ENCODE results near the gene ROR2.
"Not testable (repeated sequence)": the region's sequence is repeated elsewhere in the genome, so short reads cannot be mapped to it uniquely, and the experiment has no call there.

The ROR2 gene

GRCh38 chr9:91628892-91629291 lies 321.1 kb downstream of the ROR2 start:
- no peak for TF ChIP-seq CTCF (IDR thresholded peaks at IDR 0.05; ENCODE audit: low read depth, low read length, missing control alignments)
- no peak for DNase-seq (ENCODE audit: low read depth)

DNA sequence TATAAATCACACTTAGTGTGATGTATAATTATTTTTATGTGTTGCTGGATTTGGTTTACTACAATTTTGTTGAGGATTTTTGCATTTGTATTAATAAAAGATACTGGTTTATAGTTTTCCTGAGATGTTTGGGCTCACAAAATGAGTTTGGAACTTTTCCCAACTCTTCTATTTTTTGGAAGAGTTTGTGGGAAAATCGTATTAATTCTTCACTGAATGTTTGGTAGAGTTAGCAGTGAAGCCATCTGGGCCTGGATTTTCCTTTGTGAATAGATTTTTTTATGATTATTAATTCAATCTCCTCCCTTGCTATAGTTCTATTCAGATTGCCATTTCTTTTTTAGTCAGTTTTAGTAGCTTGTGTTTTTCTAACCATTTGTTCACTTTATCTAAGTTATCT lies 324.7 kb downstream of the ROR2 start:
- DNase-seq (ENCODE audit: low read depth), result no peak
- no peak for TF ChIP-seq CTCF (IDR thresholded peaks at IDR 0.05; ENCODE audit: low read depth, low read length, missing control alignments)
- no peak overlapping the region for H3K4me3 ChIP-seq (ENCODE audit: low read depth, low read length)

More at GRCh38 chr9:91628892-91629291, 321.1 kb downstream of the ROR2 start:
- no peak overlapping the region for H3K4me3 ChIP-seq (ENCODE audit: low read depth, low read length)

DNA sequence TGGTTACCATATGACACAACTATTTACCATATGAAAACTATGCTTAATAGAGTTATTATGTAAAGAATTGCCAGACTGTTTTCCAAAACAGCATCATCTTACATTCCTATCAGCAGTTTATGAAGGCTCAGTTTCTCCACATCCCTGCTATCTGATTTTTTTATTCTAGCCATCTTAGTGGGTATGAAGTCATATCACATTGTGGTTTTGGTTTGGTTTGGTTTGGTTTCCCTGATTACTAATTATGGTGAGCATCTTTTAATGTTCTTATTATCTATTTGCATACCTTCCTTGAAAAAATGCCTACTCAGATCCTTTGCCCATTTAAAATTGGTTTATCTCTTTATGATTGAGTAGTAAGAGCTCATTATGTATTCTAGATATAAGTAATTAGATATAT lies 327.0 kb downstream of the ROR2 start:
- no peak for DNase-seq (ENCODE audit: low read depth)
- TF ChIP-seq CTCF (IDR thresholded peaks at IDR 0.05; ENCODE audit: low read depth, low read length, missing control alignments), result no peak
- H3K4me3 ChIP-seq (ENCODE audit: low read depth, low read length), result no peak overlapping the region

DNA sequence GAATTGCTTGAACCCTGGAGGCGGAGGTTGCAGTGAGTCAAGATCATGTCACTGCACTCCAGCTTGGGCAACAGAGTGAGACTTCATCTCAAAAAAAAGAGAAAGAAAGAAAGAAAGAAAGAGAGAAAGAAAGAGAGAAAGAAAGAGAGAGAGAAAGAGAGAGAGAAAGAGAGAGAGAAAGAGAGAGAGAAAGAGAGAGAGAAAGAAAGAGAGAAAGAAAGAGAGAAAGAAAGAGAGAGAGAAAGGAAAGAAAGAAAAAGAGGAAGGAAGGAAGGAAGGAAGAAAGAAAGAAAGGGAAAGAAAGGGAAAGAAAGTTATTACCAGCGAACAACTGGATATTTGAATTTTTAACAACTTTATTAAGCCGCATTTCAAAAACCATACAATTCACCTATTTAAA lies 327.9 kb downstream of the ROR2 start:
- DNase-seq (ENCODE audit: low read depth); H3K4me3 ChIP-seq (ENCODE audit: low read depth, low read length): not testable (repeated sequence)

- not testable (repeated sequence) for DNase-seq (ENCODE audit: low read depth); H3K4me3 ChIP-seq (ENCODE audit: low read depth, low read length)
Observed at GRCh38 chr9:91614044-91614443, 336.0 kb downstream of the ROR2 start.

- no peak for TF ChIP-seq CTCF (IDR thresholded peaks at IDR 0.05; ENCODE audit: low read depth, low read length, missing control alignments)
- no peak for DNase-seq (ENCODE audit: low read depth)
Observed at GRCh38 chr9:91611582-91611981, 338.4 kb downstream of the ROR2 start.

GRCh38 chr9:91606255-91606995 lies 343.6 kb downstream of the ROR2 start:
- no peak for DNase-seq (ENCODE audit: low read depth)
- TF ChIP-seq CTCF (IDR thresholded peaks at IDR 0.05; ENCODE audit: low read depth, low read length, missing control alignments), result no peak
- H3K4me3 ChIP-seq (ENCODE audit: low read depth, low read length), result no peak overlapping the region

More at GRCh38 chr9:91611582-91611981, 338.4 kb downstream of the ROR2 start:
- H3K4me3 ChIP-seq (ENCODE audit: low read depth, low read length), result no peak overlapping the region

DNA sequence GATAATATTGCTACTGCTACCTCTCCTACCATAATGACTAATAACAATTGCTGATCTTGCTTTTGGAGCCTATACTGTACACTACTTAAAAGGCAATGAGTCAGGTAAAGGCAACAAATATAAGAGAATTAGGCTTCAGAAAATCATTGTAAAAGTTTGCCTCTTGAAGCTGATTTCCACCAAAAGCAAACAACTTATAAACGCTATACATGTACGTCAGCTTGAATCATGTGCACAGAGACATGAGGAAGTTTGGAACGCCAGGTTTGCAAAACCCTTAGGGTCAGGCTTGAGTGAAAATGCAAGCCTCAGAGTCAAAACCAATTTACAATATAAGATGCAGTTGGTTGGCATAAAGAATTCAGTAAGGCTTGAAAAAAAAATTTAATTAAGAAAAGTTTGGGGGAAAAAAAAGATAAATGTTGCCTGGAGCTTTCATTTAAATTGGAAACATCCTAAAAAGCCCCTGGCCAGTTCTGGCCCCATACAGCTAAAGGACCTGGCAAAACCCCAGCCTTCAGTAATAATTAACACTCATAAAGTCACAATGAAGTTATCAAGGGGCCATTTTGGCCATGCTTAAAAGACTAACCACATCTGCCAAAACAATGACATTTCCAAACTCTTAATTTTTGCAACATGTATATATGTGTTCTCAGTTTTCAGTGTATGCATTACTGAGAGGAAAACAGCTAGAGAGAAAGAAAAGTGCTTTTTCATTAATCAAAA lies 345.4 kb downstream of the ROR2 start:
- TF ChIP-seq CTCF (IDR thresholded peaks at IDR 0.05; ENCODE audit: low read depth, low read length, missing control alignments), result no peak
- H3K4me3 ChIP-seq (ENCODE audit: low read depth, low read length), result no peak overlapping the region
- DNase-seq (ENCODE audit: low read depth), result no peak

Measured in GM12864 (cell line).